NCI-H524 (cell line): Measurements from ENCODE around the gene CHST11.

Source experiments
- DNase-seq, 2 experiments: peaks; one replicate each; lab custom pipeline; 2025; lab: John Stamatoyannopoulos, UW

CHST11 gene

DNA sequence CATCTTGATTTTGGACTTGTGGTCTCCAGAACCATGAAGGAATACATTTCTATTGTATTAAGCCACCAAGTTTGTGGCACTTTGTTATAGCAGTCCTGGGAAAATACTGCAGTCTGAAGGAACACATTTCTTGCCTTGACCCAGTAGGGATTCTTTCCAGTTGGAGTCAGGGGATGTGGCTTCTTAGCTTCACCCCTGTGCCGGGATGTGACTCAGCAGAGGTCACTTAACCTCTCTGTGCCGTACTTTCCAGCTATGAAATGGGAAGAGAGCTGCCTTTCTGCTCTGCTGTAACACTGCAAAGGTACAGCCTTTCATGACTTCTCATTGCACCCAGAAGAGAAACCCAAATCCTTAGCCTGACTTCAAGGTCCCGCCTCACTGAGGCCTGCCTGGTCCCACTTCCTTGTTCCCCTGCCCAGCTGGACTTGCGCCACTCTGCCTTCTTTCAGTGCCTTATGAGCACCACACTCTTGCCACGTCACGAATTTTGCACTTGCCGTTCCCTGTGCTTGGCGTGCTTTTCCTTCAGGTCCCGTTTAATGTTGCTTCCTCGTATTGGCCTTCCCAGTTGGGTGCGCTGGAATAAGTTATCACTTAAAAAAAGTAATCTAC is 24.2 kb downstream of the CHST11 start:
- no peak for DNase-seq

DNA sequence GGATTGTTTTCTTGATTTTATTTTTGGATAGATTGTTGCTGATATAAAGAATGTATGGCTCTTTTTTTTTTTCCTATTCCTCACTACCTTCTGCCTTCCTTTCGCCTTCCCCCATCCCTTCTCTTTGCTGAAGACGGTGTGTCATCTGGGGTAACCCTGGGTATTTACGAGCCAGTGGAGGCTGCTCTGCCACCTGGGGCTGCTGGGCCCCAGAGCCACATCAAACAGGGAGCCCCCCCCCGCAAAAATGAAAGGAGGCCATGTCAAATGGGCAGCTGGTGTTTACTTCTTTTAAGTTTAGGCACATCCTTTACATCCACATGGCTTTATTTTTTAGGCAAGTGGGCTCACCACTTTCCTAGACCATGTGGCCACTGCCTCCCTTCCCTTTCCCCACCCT is 25.4 kb downstream of the CHST11 start:
- peak in 1 of 2 experiments; percentile 46 for DNase-seq

- peak; percentile 13 to 22 for DNase-seq
Measured at GRCh38 chr12:104482748-104483147, 26.0 kb downstream of the CHST11 start.

DNA sequence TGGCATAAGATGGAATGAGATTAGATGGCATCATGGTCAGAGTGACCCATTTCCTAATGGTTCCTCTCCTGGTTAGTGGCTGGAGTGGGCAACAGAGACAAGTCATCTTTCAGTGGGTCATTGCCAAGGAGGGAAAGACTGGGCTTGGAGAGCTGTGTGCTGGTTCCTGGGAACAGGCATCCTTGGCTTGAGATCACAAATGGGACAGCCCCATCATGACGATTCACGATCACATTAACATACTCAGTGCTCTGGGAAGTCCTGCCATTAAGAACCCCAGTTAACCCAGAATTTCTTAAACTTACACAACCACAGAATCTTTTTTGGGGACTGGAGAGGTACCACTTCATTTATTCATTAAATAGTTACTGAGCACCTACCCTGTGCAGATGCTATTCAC is 27.3 kb downstream of the CHST11 start:
- DNase-seq: no peak

- DNase-seq: no peak
Measured at GRCh38 chr12:104485651-104486362, 29.1 kb downstream of the CHST11 start.

DNA sequence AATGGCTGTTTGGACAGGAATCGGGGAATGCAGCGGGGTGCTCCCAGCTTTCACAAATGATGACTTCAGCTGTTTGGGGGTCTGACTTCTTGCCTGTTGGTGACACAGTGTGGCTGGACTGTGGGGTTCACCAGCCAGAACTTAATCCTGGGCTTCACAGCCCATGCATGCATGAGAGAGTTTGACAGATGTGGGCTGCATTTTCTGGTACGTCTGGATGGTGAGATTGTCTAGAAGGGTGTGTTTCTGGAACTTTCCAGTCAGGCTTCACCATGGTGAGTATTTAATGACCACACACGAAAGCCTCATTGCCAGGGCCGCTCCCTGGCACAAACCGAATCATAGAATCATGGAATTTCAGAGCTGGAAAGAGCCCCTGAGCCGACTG is 29.6 kb downstream of the CHST11 start:
- DNase-seq: no peak

GRCh38 chr12:104486943-104487819 is 30.4 kb downstream of the CHST11 start:
- DNase-seq: no peak

DNA sequence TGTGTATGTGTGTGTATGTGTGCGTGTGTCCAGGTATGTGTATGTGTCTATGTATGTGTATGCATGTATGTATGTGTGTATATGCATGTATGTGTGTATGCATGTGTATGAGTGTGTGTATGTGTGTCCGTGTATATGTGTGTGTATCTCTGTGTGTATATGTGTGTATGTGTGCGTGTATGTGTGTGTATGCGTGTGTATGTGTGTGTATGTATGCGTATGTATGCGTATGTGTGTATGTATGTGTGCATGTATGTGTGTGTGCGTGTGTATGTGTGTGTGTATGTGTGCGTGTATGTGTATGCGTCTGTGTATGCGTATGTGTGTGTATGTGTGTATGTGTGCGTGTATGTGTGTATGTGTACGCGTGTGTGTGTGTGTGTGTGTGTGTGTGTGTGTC is 31.6 kb downstream of the CHST11 start:
- no peak for DNase-seq

DNA sequence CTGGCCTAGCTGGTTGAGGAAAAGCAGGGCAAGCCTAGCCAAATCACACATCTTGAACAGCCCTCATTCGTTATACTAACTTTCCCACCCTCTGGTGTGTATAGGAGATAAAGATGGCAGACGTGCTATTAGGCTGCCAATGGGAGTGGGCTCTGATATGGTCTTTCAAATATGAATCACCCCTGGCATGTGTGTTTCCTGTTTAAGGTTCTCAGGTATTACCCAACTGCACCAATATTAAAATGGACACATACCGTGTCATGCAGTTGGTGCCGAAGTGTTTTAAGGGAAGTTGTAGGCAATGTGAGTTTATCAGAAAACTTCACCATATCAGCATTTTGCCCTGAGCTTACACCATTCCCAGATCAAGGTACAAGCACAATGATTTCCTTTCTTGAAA is 33.4 kb downstream of the CHST11 start:
- DNase-seq: no peak

DNA sequence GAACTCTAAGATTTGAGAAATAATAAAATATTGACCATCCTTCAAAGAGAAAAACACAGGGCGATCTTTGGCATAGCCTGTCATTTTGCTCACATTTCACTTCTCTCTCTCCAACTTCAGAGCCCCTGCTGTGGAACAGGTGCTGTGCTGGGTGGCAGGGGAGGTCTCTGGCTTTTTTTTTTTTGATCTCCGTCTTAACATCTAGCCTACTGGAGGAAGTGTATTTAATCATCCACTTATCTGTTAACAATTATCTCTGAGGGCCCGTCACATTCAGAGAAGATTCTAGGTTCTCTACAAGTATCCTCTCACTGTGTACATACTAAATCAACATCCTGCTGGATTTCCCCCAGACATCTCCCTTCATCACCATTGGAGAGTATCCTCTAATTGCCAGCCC is 34.1 kb downstream of the CHST11 start:
- peak in 1 of 2 experiments; percentile 64 for DNase-seq

DNA sequence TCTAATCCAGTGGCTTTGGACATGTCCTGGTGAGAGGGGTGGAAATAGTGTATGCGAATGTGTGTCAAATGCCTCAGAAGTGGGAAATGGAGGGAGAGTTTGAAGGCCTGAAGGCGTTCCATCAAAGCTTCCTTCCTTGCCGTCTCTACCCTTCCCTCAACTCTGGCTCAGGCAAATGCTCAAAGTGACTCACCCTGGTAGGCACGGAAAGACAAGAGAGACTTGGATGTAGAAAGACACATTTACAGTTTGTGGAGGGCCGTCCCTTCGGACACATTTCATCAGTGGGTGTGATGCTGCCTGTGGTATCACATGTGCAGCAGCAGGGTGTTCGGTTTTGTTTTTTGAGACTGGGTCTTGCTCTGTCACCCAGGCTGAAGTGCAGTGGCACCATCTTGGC is 36.7 kb downstream of the CHST11 start:
- DNase-seq: no peak

DNA sequence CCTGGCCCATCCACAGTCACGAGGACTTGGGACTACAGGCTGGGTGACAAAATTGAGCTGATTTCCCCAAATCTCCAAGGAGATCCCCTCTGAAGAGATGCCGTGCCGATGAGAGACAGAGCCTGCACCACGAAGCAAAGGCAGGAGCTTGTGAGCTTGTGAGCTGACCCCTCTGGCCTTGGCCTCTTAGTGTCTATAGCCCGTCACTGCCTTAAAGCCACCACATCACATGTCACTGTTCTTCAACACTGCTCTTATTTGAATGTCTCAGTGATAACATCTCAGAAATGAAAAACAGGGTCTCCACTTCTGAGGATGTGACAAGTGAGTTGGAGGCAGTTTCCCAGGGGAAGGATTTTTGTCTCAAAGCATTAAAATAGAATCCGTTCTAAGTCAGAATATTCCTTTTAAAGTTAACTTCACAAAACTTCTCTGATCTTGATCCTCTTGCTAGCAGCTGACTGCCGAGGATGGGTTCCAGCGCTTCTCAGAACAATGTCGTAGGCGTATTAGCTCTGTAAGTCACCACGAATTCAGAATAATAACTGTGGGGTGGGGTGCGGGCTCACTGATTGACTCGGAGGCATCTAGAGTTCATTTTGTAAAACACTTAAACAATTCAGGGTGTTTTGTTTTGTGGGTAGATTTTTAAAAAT is 37.5 kb downstream of the CHST11 start:
- no peak for DNase-seq

DNA sequence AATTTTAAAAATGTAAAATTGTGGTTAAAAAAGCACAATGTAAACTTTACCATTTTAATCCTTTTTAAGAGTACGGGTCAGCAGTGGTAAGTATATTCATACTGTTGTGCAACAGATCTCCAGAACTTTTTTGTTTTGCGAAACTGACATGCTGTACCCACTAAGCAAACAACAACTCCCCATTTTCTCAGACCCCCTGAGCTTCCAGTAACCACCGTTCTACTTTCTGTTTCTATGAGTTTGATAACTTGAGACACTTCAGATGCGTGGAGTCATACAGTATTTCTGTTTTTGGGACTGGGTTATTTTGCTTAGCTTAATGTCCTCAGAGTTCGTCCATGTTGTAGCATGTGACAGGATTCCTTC is 38.0 kb downstream of the CHST11 start:
- no peak for DNase-seq

- DNase-seq: no peak
Measured at GRCh38 chr12:104495786-104496185, 39.0 kb downstream of the CHST11 start.

- DNase-seq: peak in 1 of 2 experiments; percentile 18
Measured at GRCh38 chr12:104496336-104496735, 39.6 kb downstream of the CHST11 start.

GRCh38 chr12:104498211-104498801 is 41.6 kb downstream of the CHST11 start:
- no peak for DNase-seq

DNA sequence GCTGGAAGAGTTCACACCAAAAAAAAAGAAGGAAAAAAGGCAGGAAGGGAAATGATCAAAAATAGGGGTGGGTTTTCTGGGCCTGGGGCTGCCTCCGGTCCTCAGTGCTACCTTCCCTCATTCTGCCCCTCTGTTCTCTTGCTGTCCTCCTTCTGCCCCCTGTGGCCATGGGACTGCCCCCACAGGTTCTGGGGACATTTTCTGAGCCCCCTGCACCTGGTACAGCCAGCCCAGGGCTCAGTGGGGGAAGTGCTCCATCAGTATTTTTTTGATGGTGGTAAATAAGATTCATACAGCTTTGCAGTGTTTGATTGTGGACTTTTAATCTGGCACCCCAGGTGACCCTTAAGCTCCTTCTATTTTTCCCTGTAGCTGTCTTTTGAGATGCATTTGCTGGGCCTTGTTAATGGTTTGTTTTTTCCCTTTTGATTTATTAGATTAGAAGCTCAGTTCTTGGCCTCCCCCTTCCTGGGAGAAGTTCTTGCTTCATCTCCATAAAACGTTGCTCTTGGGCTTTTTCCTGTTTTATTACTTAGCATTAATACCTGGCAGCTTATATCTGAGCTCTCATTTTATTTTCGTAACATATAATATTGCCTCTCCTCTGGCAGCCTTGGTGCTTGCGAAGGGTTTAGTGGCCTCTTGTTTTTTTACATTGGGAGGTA is 43.1 kb downstream of the CHST11 start:
- DNase-seq: no peak

- DNase-seq: no peak
Measured at GRCh38 chr12:104501115-104501514, 44.4 kb downstream of the CHST11 start.

GRCh38 chr12:104501660-104502059 is 44.9 kb downstream of the CHST11 start:
- no peak for DNase-seq

DNA sequence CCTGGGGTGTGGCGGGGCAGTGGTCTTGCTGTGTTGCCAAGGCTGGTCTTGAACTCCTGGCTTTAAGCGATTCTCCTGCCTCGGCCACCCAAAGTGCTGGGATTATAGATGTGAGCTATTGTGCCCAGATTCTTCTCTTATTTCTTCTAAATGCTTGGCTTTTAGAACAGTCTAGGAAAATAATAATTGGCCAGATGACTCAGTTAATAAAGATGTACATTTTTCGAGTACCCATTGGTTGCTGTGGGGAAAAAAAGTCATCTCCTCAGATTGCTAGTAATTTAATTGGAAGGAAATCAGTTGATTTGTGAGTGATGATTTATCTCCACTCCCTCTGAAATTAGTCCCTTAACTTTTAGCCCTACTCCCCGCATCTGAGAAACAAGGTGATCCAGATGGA is 45.5 kb downstream of the CHST11 start:
- DNase-seq: no peak

DNA sequence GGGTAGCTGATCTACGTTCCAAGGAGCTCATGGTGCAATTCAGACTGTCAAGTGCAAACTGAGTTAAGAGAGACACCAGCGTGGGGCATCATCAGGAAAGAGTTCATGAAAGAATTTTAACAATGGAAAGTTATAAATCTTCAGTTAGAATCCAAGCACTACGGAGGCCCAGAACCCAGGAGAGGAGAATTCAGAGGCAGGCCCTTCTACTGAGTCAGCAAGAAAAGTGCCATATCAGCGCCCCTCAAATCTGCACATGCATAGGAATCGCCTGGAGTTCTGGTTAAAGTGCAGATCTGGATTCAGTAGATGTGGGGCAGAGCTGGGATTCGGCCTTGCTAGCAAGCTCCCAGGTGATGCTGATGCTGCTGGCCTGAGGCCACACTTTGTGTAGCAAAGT is 45.9 kb downstream of the CHST11 start:
- DNase-seq: no peak

- no peak for DNase-seq
Measured at GRCh38 chr12:104503191-104503590, 46.4 kb downstream of the CHST11 start.
